GM18951 (cell line): ENCODE results near the gene SLC25A21.

Source experiments
- POLR2A ChIP-seq: IDR thresholded peaks from 4 replicates; pipeline ENCODE4 v1.6.1; 2011; ENCODE audit warnings: mild to moderate bottlenecking; ENCODE audit not compliant: insufficient read length, insufficient read depth; ENCODE audit errors: extremely low read depth
- in situ Hi-C: fragments of 300-500 bp; cut with MboI; formaldehyde crosslinking; loops from one replicate; pipeline ENCODE4 v1.12.0; 2022; ENCODE audit warnings: low sequenced_read_pairs, mixed read lengths, inconsistent platforms; ENCODE audit not compliant: unreplicated experiment

Gene SLC25A21

GRCh38 chr14:37047226-37047625 is 125.2 kb downstream of the SLC25A21 start:
- no peak for TF ChIP-seq POLR2A
- in situ Hi-C loops: no loop called here

- TF ChIP-seq POLR2A: no peak
- in situ Hi-C loops: no loop called here
These were observed 125.6 kb downstream of the SLC25A21 start for GRCh38 chr14:37046815-37047214.

- TF ChIP-seq POLR2A: no peak
- in situ Hi-C loops: no loop called here
These were observed 126.9 kb downstream of the SLC25A21 start for GRCh38 chr14:37045340-37046061.

GRCh38 chr14:37037636-37038387 is 134.6 kb downstream of the SLC25A21 start:
- in situ Hi-C loops: no loop called here
- no peak for TF ChIP-seq POLR2A

GRCh38 chr14:37036669-37037341 is 135.6 kb downstream of the SLC25A21 start:
- TF ChIP-seq POLR2A: no peak
- in situ Hi-C loops: no loop called here

- in situ Hi-C loops: no loop called here
- TF ChIP-seq POLR2A: no peak
These were observed 137.0 kb downstream of the SLC25A21 start for GRCh38 chr14:37035401-37035800.

GRCh38 chr14:37034410-37035285 is 137.8 kb downstream of the SLC25A21 start:
- TF ChIP-seq POLR2A: no peak
- in situ Hi-C loops: no loop called here

GRCh38 chr14:37032863-37033262 is 139.5 kb downstream of the SLC25A21 start:
- no peak for TF ChIP-seq POLR2A
- in situ Hi-C loops: no loop called here

GRCh38 chr14:37027188-37027824 is 145.1 kb downstream of the SLC25A21 start:
- in situ Hi-C loops: no loop called here

GRCh38 chr14:37023875-37024565 is 148.4 kb downstream of the SLC25A21 start:
- no peak for TF ChIP-seq POLR2A
- in situ Hi-C loops: no loop called here

More at GRCh38 chr14:37027188-37027824, 145.1 kb downstream of the SLC25A21 start:
- no peak for TF ChIP-seq POLR2A

- TF ChIP-seq POLR2A: no peak
- in situ Hi-C loops: no loop called here
These were observed 151.0 kb downstream of the SLC25A21 start for GRCh38 chr14:37021390-37021789.

- no peak for TF ChIP-seq POLR2A
- in situ Hi-C loops: no loop called here
These were observed 152.9 kb downstream of the SLC25A21 start for GRCh38 chr14:37019488-37019887.
